ENCODE measurements around the gene PRIMPOL. TPM values are rescaled to one million over a fixed set of nuclear protein-coding genes. Genes with fewer than 3 reads are reported as not detected.

Gene PRIMPOL
- total RNA-seq, 1 donor = 29.9 TPM

- DNase-seq (ENCODE audit: low read depth) = no peak
- H3K4me3 ChIP-seq (ENCODE audit: low read depth, low read length) = no peak overlapping the region
- no peak for TF ChIP-seq CTCF (IDR thresholded peaks at IDR 0.05; ENCODE audit: insufficient read depth, low read length)
Observed at GRCh38 chr4:184706453-184706852, 56.9 kb downstream of the PRIMPOL start.

- no peak for DNase-seq (ENCODE audit: low read depth)
- no peak for TF ChIP-seq CTCF (IDR thresholded peaks at IDR 0.05; ENCODE audit: insufficient read depth, low read length)
- no peak overlapping the region for H3K4me3 ChIP-seq (ENCODE audit: low read depth, low read length)
Observed at GRCh38 chr4:184712322-184712721, 62.8 kb downstream of the PRIMPOL start.

GRCh38 chr4:184713887-184714286, 64.3 kb downstream of the PRIMPOL start:
- no peak overlapping the region for H3K4me3 ChIP-seq (ENCODE audit: low read depth, low read length)
- TF ChIP-seq CTCF (IDR thresholded peaks at IDR 0.05; ENCODE audit: insufficient read depth, low read length) = no peak
- DNase-seq (ENCODE audit: low read depth) = no peak

- no peak overlapping the region for H3K4me3 ChIP-seq (ENCODE audit: low read depth, low read length)
- DNase-seq (ENCODE audit: low read depth) = no peak
- TF ChIP-seq CTCF (IDR thresholded peaks at IDR 0.05; ENCODE audit: insufficient read depth, low read length) = no peak
Observed at GRCh38 chr4:184715526-184715925, 66.0 kb downstream of the PRIMPOL start.

- no peak for TF ChIP-seq CTCF (IDR thresholded peaks at IDR 0.05; ENCODE audit: insufficient read depth, low read length)
- DNase-seq (ENCODE audit: low read depth) = no peak
- H3K4me3 ChIP-seq (ENCODE audit: low read depth, low read length) = no peak overlapping the region
Observed at GRCh38 chr4:184719407-184719806, 69.9 kb downstream of the PRIMPOL start.

GRCh38 chr4:184721254-184721653, 71.7 kb downstream of the PRIMPOL start:
- DNase-seq (ENCODE audit: low read depth) = no peak
- no peak for TF ChIP-seq CTCF (IDR thresholded peaks at IDR 0.05; ENCODE audit: insufficient read depth, low read length)
- H3K4me3 ChIP-seq (ENCODE audit: low read depth, low read length) = no peak overlapping the region

- no peak overlapping the region for H3K4me3 ChIP-seq (ENCODE audit: low read depth, low read length)
- TF ChIP-seq CTCF (IDR thresholded peaks at IDR 0.05; ENCODE audit: insufficient read depth, low read length) = no peak
- DNase-seq (ENCODE audit: low read depth) = no peak
Observed at GRCh38 chr4:184722798-184723197, 73.3 kb downstream of the PRIMPOL start.

All from fibroblast of the aortic adventitia (primary cell).